ENCODE measurements around the gene CROCC2.

CROCC2 gene

GRCh38 chr2:240933966-240934700 is 28.0 kb downstream of the CROCC2 start:
- no peak for DNase-seq (ENCODE audit: low spot score)

GRCh38 chr2:240934701-240935102 is 28.6 kb downstream of the CROCC2 start:
- no peak for DNase-seq (ENCODE audit: low spot score)

GRCh38 chr2:240935103-240935876 is 29.2 kb downstream of the CROCC2 start:
- no peak for DNase-seq (ENCODE audit: low spot score)

GRCh38 chr2:240936106-240936505 is 30.0 kb downstream of the CROCC2 start:
- DNase-seq (ENCODE audit: low spot score): no peak

- DNase-seq (ENCODE audit: low spot score): no peak
Observed at GRCh38 chr2:240946046-240946445, 39.9 kb downstream of the CROCC2 start.

GRCh38 chr2:240946654-240947053 is 40.5 kb downstream of the CROCC2 start:
- no peak for DNase-seq (ENCODE audit: low spot score)

GRCh38 chr2:240947176-240947575 is 41.0 kb downstream of the CROCC2 start:
- DNase-seq (ENCODE audit: low spot score): no peak

- DNase-seq (ENCODE audit: low spot score): no peak
Observed at GRCh38 chr2:240947607-240948006, 41.5 kb downstream of the CROCC2 start.

GRCh38 chr2:240948086-240948485 is 42.0 kb downstream of the CROCC2 start:
- DNase-seq (ENCODE audit: low spot score): no peak

- no peak for DNase-seq (ENCODE audit: low spot score)
Observed at GRCh38 chr2:240948905-240949790, 43.0 kb downstream of the CROCC2 start.

- DNase-seq (ENCODE audit: low spot score): no peak
Observed at GRCh38 chr2:240949791-240950705, 43.9 kb downstream of the CROCC2 start.

GRCh38 chr2:240951045-240951594 is 45.0 kb downstream of the CROCC2 start:
- DNase-seq (ENCODE audit: low spot score): no peak

- DNase-seq (ENCODE audit: low spot score): no peak
Observed at GRCh38 chr2:240952496-240953246, 46.5 kb downstream of the CROCC2 start.

GRCh38 chr2:240953426-240954410 is 47.6 kb downstream of the CROCC2 start:
- no peak for DNase-seq (ENCODE audit: low spot score)

GRCh38 chr2:240954436-240955305 is 48.5 kb downstream of the CROCC2 start:
- no peak for DNase-seq (ENCODE audit: low spot score)

- no peak for DNase-seq (ENCODE audit: low spot score)
Observed at GRCh38 chr2:240955306-240956170, 49.4 kb downstream of the CROCC2 start.

Data from activated CD4-positive, alpha-beta T cell treated with anti-CD3 and anti-CD28 coated beads, Interleukin-2, Interleukin-4, amounts not matched to agents 100 ng/mL and 50 ng/mL, durations not matched to agents 16 hours and 8 hours (primary cell).